GM19193 (cell line): ENCODE results near the gene PMM1.

Experiments used
- POLR2A ChIP-seq: IDR thresholded peaks from 4 replicates; pipeline ENCODE4 v1.6.1; 2011; ENCODE audit not compliant: insufficient read depth, insufficient read length; ENCODE audit errors: extremely low read depth

The PMM1 gene

DNA sequence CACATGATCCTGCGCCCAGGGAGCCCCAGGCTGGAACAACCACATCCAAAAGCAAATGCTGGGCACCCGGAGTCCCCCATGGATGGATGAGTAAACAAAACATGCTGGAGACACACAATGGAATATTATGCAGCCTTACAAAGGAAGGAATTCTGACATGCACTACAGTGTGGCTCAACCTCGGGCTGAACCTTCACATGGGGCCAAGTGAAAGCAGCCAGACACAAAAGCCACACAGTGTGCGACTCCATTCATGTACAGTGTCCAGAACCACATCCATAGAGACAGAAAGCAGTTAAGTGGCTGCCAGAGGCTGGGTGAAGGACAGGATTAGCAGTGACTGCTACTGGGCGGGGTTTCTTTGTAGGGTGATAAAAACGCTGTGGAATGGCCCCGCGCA, 55.4 kb downstream of the PMM1 start:
- TF ChIP-seq POLR2A: no peak

DNA sequence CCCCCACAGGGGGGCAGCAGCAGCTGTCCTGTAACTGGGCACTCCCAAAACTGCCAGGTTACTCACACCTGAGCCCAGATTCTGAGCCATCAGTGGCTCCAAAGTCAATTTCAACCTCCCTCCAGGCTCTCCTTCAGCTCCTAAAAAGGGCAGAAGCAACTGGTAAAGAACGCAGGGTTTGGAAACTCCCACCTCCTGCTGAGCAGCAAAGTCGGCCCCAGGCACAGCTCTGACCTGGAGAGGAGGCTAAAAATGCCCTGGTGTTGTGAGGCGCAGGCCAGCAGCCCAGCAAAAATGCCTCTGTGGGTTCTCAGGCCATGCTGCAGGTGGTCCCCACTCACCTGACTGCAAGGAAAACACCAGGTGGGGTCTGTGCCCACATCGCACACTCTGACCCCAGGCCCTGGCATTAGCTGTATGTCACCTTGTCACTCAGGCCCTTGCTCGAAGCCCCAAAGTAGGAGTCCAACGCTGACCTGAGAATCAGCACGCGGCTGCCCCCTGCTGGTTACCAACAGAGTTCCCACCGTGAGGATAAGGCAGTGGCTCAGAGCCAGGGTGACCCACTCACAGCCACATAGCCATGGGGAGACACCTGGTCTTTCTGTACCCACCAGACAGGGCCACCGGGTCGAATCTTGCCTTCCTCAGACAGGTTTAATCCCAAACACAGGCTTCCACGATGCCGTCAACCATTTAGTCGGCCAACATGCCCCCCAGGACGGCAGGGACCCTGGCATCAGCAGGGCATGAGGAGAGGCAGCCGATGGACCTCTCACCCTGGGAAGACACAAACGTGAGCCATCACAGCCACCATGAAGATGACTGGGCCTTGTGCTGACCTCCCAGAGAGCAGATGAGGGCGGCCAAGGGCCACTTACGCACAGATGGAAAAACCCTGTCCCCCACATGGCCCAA, 56.5 kb downstream of the PMM1 start:
- TF ChIP-seq POLR2A: no peak

- TF ChIP-seq POLR2A: no peak
Measured at GRCh38 chr22:41531715-41532477, 57.7 kb downstream of the PMM1 start.

GRCh38 chr22:41530890-41531714, 58.5 kb downstream of the PMM1 start:
- no peak for TF ChIP-seq POLR2A

DNA sequence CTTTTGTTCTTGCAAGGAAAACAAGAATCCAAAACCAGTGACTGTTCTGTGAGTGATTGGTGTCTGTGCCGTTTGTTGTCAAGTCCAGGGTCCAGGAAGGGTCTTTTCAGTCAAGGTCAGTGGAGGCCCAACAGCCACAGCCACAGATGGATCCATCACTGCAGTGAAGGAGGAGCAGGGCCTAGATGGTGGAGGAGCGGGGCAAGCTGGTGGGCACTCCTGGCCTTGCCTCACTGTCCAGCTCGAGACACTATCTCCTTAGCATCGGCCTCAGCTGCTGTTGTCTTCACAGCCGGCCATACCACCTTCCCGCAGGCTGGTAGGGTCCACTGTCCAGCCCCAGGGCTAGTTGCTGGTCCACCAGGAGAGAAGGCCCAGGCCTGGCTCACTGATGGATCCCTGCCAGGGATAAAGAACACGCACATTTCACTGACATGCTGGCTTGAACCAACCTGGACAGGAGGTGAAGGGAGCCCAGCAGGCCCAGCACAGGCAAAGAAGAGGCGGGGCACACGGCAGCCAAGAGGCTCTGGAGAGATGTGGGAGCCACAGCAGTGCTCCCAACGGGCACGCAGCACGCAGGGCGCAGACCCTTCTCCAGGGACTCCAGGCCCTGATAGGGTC, 60.6 kb downstream of the PMM1 start:
- no peak for TF ChIP-seq POLR2A

GRCh38 chr22:41528132-41528766, 61.4 kb downstream of the PMM1 start:
- TF ChIP-seq POLR2A: no peak
